Measurements from ENCODE around the gene SLC22A5.

DNA sequence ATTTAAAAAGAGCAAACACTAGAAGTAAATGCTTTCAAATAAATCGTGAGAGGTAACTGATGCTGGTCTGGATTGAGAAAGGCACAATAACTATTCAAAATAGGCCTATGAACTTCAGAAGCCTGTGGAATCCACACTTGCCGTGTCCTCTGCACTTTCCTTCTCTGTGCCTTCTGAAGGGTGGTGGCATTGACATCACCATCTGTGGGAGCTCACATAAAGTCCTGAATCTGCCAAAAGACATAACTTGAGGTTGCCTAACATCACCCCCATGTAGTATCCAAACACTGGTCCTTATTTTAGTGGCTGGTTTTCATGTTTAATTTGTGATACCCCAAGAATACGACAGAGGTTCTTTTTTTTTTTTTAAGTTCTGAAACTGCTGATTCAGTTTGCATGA lies 61.2 kb downstream of the SLC22A5 start:
- TF ChIP-seq, protein P1, sequence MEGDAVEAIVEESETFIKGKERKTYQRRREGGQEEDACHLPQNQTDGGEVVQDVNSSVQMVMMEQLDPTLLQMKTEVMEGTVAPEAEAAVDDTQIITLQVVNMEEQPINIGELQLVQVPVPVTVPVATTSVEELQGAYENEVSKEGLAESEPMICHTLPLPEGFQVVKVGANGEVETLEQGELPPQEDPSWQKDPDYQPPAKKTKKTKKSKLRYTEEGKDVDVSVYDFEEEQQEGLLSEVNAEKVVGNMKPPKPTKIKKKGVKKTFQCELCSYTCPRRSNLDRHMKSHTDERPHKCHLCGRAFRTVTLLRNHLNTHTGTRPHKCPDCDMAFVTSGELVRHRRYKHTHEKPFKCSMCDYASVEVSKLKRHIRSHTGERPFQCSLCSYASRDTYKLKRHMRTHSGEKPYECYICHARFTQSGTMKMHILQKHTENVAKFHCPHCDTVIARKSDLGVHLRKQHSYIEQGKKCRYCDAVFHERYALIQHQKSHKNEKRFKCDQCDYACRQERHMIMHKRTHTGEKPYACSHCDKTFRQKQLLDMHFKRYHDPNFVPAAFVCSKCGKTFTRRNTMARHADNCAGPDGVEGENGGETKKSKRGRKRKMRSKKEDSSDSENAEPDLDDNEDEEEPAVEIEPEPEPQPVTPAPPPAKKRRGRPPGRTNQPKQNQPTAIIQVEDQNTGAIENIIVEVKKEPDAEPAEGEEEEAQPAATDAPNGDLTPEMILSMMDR (IDR thresholded peaks at IDR 0.05) = no peak
- TF ChIP-seq POLR2AphosphoS5 (IDR thresholded peaks at IDR 0.05) (no peak), POLR2A (IDR thresholded peaks at IDR 0.05) (no peak), EP300 (IDR thresholded peaks at IDR 0.05; ENCODE audit: low read depth) (no peak)
